Smooth muscle cell (in vitro differentiated cells): ENCODE data around the gene PDP2. TPM values are rescaled to one million over a fixed set of nuclear protein-coding genes. Genes with fewer than 3 reads are reported as not detected.
"Not testable (repeated sequence)": the region's sequence is repeated elsewhere in the genome, so short reads cannot be mapped to it uniquely, and the experiment has no call there.

Experiments used
- DNase-seq: peaks from one replicate; lab custom pipeline; 2025; ENCODE audit not compliant: unreplicated experiment; lab: John Stamatoyannopoulos, UW
- H2AFZ ChIP-seq: fragments of 200-600 bp; sonication (generic); 2 replicates; pipeline ENCODE4 v1.6.0; 2016; ENCODE audit warnings: antibody characterized with exemption, low read depth, mild to moderate bottlenecking
- H3F3A ChIP-seq: fragments of 200-600 bp; sonication (generic); 2 replicates; pipeline ENCODE4 v1.6.0; 2017; ENCODE audit warnings: antibody characterized with exemption, low read depth
- H3K27ac ChIP-seq: fragments of 200-600 bp; sonication (generic); 2 replicates; pipeline ENCODE4 v1.5.1; 2016; ENCODE audit warnings: low read depth, mild to moderate bottlenecking
- H3K27me3 ChIP-seq: fragments of 200-600 bp; sonication (generic); 2 replicates; pipeline ENCODE4 v1.6.1; 2016; ENCODE audit warnings: low read depth, mild to moderate bottlenecking
- H3K36me3 ChIP-seq: fragments of 200-600 bp; sonication (generic); 2 replicates; pipeline ENCODE4 v1.5.1; 2016; ENCODE audit warnings: low read depth
- H3K4me1 ChIP-seq: fragments of 200-600 bp; sonication (generic); 2 replicates; pipeline ENCODE4 v1.5.1; 2016; ENCODE audit warnings: low read depth
- H3K4me2 ChIP-seq: fragments of 200-600 bp; sonication (generic); 2 replicates; pipeline ENCODE4 v1.6.0; 2016; ENCODE audit warnings: mild to moderate bottlenecking
- H3K4me3 ChIP-seq: fragments of 200-600 bp; sonication (generic); 2 replicates; pipeline ENCODE4 v1.5.1; 2016; ENCODE audit warnings: mild to moderate bottlenecking
- H3K79me2 ChIP-seq: fragments of 200-600 bp; sonication (generic); 2 replicates; pipeline ENCODE4 v1.6.0; 2016; ENCODE audit warnings: low read depth, mild to moderate bottlenecking
- H3K9ac ChIP-seq: fragments of 200-600 bp; sonication (generic); 2 replicates; pipeline ENCODE4 v1.6.0; 2016; ENCODE audit warnings: low read depth
- H3K9me3 ChIP-seq: fragments of 200-600 bp; sonication (generic); replicated peaks from 2 replicates; pipeline ENCODE4 v1.5.1; 2016; ENCODE audit warnings: low read depth
- H4K20me1 ChIP-seq: fragments of 200-600 bp; sonication (generic); 2 replicates; pipeline ENCODE4 v1.6.0; 2016; ENCODE audit warnings: low read depth
- WGBS: methylation state at CpG from one replicate; pipeline ENCODE4 v1.1.7; 2016; ENCODE audit warnings: low lambda C conversion rate; 5-methylcytosine and 5-hydroxymethylcytosine counted together
- polyA plus RNA-seq: library from polyadenylated mRNA; unstranded; fragments of >200 nt; fragmentation: Nextera tagmentation; extraction: Ambion mirVana; gene quantifications from 2 replicates; pipeline ENCODE4 v1.2.1, GENCODE V29; 2016
- total RNA-seq: library from RNA; depleted of rRNA; stranded (reverse); fragments of >200 nt; gene quantifications from 2 replicates; pipeline ENCODE4 v1.2.3, GENCODE V29; 2014
- TF ChIP-seq, protein P1 (sequence below): fragments of 200-600 bp; sonication (generic); IDR thresholded peaks from 2 replicates; pipeline ENCODE4 v1.5.1; 2017; ENCODE audit warnings: borderline replicate concordance, mild to moderate bottlenecking, antibody characterized with exemption; ENCODE audit not compliant: insufficient read depth, poor library complexity, severe bottlenecking

The PDP2 gene
- total and polyA plus RNA-seq, 2 experiments from 2014 or later, result 1.1 to 5.7 TPM

DNA sequence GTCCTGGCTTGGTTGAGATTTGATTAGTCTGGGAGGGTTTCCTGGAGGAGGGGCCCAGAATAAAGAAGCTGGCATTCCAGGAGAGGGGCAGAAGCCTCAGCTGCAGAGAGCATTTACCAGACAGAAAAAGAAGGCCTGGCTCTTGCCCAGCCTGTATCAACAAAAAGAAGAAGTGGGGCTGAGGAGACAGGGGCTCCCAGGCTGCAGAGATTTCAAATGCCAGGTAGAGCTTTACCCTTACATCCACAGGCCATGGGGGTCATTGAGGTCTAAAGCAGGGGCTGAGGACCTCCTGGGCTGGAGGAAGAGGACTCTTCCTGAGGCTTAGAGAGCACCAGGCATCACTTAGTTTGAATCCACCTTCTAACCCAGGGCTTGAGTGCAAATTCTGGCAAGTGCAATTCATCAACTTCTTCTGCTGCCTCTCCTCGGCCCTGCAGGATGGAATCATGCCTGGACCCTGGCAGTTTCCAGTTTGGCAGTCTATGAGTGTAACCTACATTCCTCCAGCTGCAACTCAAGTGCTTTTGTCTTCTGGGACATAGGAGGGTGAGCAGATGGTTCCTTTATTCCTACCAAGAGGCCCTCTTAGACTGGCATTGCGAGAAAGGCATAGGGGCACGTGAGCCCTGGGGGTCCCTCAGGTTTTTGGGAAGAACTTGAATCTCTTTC is 20.8 kb upstream of the PDP2 start:
- no peak for DNase-seq
- TF ChIP-seq, protein P1, sequence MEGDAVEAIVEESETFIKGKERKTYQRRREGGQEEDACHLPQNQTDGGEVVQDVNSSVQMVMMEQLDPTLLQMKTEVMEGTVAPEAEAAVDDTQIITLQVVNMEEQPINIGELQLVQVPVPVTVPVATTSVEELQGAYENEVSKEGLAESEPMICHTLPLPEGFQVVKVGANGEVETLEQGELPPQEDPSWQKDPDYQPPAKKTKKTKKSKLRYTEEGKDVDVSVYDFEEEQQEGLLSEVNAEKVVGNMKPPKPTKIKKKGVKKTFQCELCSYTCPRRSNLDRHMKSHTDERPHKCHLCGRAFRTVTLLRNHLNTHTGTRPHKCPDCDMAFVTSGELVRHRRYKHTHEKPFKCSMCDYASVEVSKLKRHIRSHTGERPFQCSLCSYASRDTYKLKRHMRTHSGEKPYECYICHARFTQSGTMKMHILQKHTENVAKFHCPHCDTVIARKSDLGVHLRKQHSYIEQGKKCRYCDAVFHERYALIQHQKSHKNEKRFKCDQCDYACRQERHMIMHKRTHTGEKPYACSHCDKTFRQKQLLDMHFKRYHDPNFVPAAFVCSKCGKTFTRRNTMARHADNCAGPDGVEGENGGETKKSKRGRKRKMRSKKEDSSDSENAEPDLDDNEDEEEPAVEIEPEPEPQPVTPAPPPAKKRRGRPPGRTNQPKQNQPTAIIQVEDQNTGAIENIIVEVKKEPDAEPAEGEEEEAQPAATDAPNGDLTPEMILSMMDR, result no peak
- Histone ChIP-seq H2AFZ (no peak overlapping the region), H3K36me3 (no peaks in the 10 kb centered on the region), H3F3A (no peaks in the 10 kb centered on the region), H3K9me3 (no peaks in the 10 kb centered on the region), H3K27ac (no peak overlapping the region), H3K4me3 (no peak overlapping the region), H3K4me1 (no peaks in the 10 kb centered on the region), H3K27me3 (no peaks in the 10 kb centered on the region), H3K79me2 (no peaks in the 10 kb centered on the region), H4K20me1 (no peaks in the 10 kb centered on the region), H3K4me2 (no peak overlapping the region), H3K9ac (no peak overlapping the region)
- WGBS, result 93% methylated on average over 3 of the region's 3 CpGs

DNA sequence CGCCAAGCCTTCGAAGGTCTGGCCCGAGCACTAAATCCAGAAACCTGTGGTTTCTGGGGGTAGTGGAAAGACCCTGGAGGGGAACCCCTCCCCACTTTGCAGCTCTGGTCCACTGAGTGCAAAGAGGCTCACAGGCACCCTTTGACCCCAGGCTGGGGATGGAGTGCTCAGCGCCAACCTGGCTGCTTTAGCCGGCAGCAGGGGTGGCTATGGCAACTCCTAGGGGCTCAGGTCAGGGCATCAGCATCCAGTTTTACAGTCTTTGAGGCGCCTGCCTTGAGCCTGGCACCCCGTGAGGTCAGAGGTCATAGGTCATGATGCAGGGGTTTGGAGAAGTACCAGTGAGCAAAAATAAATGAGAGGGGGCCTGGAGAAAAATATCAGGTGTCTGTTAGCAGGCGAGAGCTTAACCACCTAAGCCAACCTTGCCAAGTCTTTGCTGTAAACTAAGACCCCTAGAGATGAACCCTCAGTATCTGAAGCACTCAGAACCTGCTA is 18.2 kb upstream of the PDP2 start:
- no peak for DNase-seq
- no peaks in the 10 kb centered on the region for H3K36me3 ChIP-seq
- no peaks in the 10 kb centered on the region for H3K27me3 ChIP-seq
- H3F3A ChIP-seq, result no peaks in the 10 kb centered on the region
- 93% methylated on average over 8 of the region's 8 CpGs for WGBS
- H3K9me3 ChIP-seq, result no peaks in the 10 kb centered on the region
- no peak overlapping the region for H2AFZ ChIP-seq
- no peak overlapping the region for H3K4me2 ChIP-seq
- no peaks in the 10 kb centered on the region for H4K20me1 ChIP-seq
- H3K4me1 ChIP-seq, result no peaks in the 10 kb centered on the region
- no peak overlapping the region for H3K9ac ChIP-seq
- TF ChIP-seq, protein P1, result no peak
- H3K27ac ChIP-seq, result no peak overlapping the region
- no peak overlapping the region for H3K4me3 ChIP-seq
- H3K79me2 ChIP-seq, result no peaks in the 10 kb centered on the region

DNA sequence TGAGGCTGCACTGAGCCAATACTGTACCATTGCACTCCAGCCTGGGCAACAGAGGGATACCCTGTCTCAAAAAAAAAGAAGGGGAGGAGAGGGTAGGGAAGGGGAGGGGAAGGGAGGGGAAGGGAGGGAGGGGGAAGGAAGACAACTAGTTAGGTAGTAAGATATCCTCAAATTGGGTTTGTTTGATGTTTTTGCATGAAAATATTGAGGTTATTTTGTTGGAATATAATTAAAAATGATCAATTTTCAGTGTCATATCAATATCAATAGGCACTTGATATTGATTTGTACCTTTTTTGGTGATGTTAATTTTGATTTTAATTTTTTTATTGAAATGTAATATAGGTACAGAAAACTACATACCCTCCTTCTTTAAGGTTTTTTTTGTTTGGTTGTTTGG is 16.6 kb upstream of the PDP2 start:
- Histone ChIP-seq H3K27ac (no peak overlapping the region), H3K4me2 (no peak overlapping the region), H3K4me3 (no peak overlapping the region), H3K27me3 (no peaks in the 10 kb centered on the region), H4K20me1 (no peaks in the 10 kb centered on the region), H3F3A (no peaks in the 10 kb centered on the region), H3K79me2 (no peaks in the 10 kb centered on the region), H2AFZ (no peak overlapping the region), H3K36me3 (no peaks in the 10 kb centered on the region), H3K9ac (no peak overlapping the region), H3K9me3 (no peaks in the 10 kb centered on the region), H3K4me1 (no peaks in the 10 kb centered on the region)
- no peak for DNase-seq
- TF ChIP-seq, protein P1, result no peak

DNA sequence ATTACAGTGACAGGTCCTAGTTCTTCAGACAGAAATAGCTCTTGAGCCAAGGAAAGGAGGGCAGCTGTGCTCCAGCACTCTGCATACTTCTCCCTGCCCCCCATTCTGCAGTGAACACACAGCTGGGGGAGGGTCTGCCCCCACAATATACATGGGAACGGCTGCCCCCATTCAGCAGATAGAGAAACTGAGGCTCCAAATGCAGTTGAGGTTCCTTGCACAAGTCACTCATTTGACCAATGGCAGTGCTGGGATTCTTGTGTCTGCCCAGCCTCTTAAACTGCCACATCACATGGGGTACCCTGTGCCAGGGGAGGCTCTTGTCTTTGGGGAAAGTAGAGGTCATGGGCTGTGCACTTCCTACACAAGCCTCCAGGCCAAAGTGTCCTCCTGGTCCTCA is 10.9 kb upstream of the PDP2 start:
- Histone ChIP-seq H3K27me3 (no peaks in the 10 kb centered on the region), H4K20me1 (no peaks in the 10 kb centered on the region), H3K4me1 (no peaks in the 10 kb centered on the region), H2AFZ (no peak overlapping the region), H3K4me3 (no peak overlapping the region), H3F3A (peaks cover 11% of the 10 kb centered on the region), H3K9ac (no peak overlapping the region), H3K27ac (no peak overlapping the region), H3K36me3 (no peaks in the 10 kb centered on the region), H3K9me3 (no peaks in the 10 kb centered on the region), H3K79me2 (no peaks in the 10 kb centered on the region), H3K4me2 (no peak overlapping the region)
- TF ChIP-seq, protein P1, result no peak
- 95% methylated on average over 1 of the region's 1 CpG for WGBS
- DNase-seq, result no peak

DNA sequence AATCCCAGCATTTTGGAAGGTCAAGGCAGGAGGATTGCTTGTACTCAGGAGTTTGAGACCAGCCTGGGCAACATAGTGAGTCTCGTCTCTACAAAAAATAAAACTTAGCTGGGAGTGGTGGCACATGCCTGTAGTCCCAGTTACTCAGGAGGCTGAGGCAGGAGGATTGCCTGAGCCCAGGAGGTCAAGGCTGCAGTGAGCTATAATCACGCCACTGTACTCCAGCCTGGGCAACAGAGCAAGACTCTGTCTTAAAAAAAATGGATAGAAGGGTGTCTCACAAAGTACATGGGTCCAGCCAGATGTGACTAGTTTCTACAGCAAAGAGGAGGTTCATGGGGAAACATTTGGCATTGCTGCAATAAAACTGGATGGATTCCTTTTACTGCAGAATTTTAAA is 9.0 kb upstream of the PDP2 start:
- not testable (repeated sequence) for H3K36me3 ChIP-seq

More for the DNA sequence above, 9.0 kb upstream of the PDP2 start:
- H3K27me3 ChIP-seq, H3K9me3 ChIP-seq, H3K4me1 ChIP-seq, DNase-seq, H4K20me1 ChIP-seq, H3K79me2 ChIP-seq, H3K4me2 ChIP-seq, H3K4me3 ChIP-seq, H3K9ac ChIP-seq, H2AFZ ChIP-seq, H3K27ac ChIP-seq: not testable (repeated sequence)
- WGBS, result 97% methylated on average over 2 of the region's 2 CpGs
- peaks cover 18% of the 10 kb centered on the region for H3F3A ChIP-seq
